ENCODE measurements around the gene HAT1.
A peak's percentile ranks its signal among the peaks of the same experiment; 100 is the strongest.
"Not testable (repeated sequence)": the region's sequence is repeated elsewhere in the genome, so short reads cannot be mapped to it uniquely, and the experiment has no call there.

HAT1 gene

DNA sequence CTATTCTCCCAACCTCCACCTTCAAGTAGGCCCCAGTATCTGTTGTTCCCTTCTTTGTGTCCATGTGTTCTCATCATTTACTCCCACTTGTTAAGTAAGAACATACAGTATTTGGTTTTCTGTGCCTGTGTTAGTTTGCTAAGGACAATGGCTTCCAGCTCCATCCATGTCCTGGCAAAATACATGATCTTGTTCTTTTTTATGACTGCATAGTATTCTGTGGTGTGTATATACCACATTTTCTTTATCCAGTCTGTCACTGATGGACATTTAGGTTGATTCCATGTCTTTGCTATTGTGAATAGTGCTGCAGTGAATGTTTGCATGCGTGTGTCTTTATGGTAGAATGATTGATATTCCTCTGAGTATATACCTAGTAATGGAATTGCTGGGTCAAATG is 61.7 kb downstream of the HAT1 start:
- DNase-seq: not testable (repeated sequence)

DNA sequence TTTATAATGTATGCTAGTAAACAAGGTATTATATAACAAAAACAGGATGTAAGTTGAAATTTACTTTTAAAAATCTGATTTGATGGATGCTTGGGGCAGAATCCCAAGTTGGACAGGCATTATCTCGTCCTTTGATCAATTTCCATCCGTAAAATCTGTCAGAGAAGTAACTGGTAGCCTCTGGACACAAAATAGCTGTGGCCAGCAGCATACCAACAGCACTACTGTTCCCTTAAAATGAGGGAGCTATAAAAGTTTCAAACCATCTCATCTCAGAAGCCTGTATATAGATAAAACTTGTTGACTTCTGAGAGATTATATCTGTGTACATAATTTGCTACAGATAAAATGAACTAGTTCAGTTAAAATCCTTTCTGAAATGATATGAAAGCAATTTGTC is 62.8 kb downstream of the HAT1 start:
- no peak for DNase-seq

DNA sequence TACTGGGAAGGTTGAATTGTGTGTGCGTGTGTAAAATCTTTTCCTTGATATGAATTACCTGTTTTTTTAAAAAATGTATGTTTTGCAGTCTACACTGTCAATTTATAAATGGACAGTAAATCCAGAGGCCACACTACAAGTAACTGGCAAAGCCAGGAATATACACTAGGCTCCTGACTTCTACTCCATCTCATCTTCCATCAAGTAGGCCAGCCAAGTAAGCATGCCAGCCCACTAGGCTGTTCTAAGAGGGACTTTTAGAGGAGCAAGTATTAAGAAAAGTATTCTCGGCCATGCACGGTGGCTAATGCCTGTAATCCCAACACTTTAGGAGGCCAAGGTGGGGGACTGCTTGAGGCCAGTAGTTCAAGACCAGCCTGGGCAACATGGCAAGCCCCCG is 64.5 kb downstream of the HAT1 start:
- DNase-seq: no peak

DNA sequence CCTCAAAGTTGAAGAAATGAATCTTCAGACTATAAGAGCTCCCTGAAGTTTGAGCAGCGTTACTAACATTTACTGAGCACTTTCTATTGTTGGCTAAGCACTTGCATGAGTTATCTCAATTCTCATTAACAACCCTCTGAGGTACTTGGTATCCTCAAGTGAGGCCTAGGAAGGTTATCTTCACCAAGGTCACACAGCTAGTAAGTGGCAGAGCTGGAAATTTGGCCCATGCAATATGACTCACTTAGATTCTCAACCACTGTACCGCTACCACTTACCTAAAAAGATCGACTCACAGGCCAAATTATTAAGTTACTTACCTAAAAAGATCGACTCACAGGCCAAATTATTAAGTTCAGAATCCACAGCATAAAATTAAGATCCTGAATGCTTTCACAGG is 68.8 kb downstream of the HAT1 start:
- DNase-seq: no peak

DNA sequence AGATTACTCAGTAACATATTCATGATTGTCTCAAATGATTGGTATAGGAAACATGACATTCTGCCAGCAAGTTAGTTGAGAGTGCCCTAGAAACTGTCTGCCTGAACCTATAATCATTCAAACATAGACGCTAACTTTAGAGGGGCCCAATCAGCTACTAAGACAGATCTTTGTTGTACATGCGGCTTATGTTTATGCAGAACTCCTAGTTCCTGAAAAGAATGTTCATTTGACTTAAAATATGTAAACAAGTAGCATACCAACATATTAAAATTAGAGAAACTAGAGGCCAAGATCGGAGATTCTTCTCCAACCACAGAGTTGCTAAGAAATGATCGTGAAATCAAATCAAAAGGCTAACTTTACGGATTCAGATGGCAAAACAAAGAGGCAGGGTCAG is 73.3 kb downstream of the HAT1 start:
- DNase-seq: no peak

DNA sequence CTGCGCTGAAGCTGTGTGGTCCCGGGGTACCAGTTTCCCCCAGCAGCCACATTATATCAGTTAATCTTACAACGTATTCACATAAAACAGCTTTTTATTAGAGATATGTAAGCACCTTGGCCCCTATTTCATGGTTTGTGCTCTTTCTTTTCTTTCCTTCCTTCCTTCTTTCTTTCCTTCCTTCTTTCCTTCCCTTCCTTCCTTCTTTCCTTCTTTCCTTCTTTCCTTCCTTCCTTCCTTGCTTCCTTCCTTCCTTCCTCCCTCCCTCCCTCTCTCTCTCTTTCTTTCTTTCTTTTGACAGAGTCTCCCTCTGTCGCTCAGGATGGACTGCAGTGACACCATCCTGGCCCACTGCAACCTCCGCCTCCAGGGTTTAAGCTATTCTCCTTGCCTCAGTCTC is 73.8 kb downstream of the HAT1 start:
- DNase-seq: no peak

DNA sequence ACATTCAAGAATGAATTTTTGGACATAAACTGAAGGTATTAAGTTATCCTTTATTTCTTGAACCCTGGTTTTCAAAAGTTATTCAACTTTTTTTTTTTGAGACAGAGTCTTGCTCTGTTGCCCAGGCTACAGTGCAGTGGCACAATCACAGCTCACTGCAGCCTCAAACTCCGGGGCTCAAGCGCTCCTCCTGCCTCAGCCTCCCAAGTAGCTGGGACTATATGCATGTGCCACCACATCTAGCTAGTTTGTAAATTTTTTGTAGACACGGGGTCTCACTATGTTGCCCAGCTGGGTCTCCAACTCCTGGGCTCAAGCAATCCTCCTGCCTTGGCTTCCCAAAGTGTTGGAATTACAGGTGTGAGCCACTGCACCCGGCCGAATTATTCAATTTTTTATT is 74.8 kb downstream of the HAT1 start:
- not testable (repeated sequence) for DNase-seq

DNA sequence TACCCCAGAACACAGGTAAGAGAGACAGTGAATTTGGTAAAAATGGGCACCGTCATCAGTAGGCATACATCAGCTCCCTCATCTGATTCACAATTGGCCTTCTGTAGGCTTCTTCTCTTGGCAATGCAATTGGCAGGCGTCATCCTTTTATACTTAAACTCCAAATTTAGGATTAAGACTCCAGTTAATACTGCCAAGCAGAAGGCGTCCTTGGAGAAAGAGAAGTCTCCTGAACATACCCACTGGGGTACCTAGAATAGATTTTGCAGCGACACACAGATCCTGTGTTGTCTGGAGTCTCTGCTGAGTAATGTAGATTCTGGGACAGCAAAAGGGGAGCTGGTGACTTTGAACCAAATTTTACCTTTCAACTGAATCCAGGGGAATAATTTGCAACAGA is 76.9 kb downstream of the HAT1 start:
- no peak for DNase-seq

DNA sequence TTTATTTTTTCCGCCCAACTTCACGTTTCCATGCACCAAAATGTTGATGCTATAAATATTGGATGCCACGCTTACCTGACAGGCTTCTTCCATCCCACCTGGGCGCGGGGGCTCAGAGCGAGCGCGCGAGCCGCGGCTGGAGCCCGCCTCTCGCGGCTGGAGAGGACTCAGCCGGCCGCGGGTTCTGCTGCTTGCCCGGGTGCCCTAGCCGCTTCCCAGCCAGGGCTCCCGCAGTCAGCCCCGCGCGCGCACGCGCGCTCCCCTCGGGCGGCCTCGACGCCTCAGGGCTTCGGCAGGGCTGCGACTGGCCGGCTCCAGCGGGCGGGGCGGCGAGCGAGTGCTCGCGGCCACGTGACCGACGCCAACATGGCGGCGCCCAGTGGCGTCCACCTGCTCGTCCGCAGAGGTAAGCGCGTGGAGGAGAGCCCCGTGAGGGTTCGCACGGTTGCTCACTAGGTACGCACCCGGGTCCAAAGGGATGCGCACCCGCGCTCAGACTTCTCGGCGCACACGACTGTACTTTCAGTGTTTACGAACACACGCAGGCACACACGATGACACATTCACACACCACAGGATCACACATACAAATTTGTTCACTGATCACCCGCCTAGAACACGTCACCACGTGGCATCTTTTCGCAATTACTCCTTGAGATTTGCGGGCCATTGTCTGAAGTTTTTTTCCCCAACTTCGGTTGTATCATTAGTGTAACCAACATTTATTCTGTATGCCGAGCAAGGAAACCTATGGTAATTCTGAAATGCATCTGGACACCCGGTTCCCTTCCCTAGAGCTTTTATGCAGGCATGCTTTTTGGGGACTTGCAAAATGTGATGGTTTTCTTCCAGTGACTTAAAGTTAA is 77.6 kb downstream of the HAT1 start, which contains the start of gene METAP1D:
Gene METAP1D, plus strand, starts transcription at position 350 of the 866 bp plus-strand sequence. Its CDS starts 17 bp downstream, at position 367.
- peak; percentile 86 for DNase-seq

DNA sequence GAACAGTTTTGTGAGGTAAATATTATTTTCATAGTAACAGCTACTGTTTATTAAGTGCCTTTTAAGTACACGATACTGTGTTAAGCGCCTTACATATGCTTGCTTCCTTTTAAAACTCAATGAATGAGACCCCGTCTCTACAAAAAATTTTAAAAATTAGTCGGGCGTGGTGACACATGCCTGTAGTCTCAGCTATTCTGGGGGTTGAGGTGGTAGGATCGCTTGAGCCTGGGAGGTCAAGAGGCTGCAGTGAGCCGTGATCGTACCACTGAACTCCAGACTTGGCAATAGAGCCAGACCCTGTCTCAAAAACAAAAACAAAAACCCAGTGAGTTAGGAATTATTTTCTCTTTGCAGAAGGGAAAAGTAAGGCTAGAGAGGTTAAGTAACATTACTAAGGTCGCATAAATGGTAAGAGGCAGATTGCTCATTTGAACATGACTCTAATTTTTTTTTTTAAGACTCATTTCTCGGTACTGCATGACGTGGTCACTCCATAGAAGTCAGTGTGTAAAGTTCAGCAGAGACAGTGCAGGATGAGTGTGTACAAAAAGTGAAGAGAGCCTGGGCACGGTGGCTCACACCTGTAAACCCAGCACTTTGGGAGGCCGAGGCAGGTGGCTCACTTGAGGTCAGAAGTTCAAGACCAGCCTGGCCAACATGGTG is 78.6 kb downstream of the HAT1 start:
- no peak for DNase-seq

DNA sequence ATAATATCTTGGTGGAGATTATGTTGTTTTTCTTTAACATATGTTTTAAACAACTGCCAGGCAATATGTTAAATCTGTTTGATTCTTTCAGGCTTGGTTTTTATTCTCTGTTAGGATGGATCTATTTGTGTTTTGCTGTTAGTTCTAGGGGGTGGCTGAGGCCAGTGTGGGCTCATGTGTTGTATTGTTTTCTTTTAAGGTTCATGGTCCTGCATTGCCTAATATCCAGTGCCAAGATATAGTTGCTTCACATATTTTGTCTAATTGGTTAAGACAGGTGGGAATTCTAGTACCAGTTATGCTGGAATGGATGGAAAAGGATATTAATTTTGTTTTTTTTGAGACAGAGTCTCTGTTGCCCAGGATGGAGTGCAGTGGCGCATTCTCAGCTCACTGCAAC is 85.1 kb downstream of the HAT1 start:
- no peak for DNase-seq

DNA sequence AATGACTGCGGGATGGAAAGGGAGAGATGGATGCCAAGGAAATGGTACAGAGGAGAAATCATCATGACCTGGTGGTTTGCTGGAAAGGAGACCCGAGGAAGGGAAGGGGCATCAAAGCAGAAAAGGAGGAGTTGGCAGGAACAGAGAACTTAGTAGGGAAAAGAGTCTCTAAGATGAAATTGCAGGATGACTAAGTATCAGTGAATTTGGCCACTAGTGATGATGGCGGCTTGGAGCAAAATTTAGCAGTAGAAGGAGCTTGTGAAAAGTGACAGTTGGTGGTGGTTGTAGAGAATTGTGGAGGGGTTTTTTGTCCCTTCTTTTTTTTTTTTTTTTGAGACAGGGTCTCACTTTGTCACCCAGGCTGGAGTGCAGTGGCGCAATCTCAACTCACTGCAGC is 87.6 kb downstream of the HAT1 start:
- no peak for DNase-seq

DNA sequence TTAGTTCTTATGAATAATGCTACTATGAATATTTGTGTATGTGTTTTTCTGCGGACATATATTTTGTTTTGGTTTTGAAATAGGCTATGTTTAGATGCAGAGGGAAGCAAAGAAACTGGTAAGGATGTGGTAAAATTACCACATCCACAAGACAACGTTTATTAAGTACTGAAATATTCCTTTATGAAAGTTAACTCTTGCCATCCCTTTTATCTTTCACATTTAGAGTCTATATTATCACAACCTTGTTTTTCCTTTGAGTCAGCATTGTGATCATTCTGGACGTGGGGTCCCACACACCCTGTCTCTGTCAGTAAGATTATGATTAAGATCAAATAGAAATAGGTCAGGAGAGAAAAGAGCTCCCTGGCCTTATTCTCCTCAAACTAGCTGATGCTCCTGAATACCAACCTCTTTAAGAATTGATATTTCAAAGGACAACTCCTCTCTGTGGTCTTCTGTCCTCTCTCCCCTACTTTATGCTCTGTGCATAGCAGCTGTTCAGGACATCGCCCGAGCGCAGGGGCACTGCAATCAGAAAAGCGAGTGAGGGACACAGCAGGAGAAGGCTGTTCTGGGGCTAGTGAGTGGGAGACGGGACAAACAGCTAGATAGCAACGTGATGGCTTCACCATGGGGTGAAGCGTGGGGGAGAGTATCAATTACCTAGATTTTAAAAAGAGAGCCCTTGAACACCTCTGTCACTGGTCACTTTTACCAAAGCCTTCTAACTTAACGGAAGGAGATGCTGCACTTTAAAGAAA is 89.7 kb downstream of the HAT1 start:
- DNase-seq: no peak

DNA sequence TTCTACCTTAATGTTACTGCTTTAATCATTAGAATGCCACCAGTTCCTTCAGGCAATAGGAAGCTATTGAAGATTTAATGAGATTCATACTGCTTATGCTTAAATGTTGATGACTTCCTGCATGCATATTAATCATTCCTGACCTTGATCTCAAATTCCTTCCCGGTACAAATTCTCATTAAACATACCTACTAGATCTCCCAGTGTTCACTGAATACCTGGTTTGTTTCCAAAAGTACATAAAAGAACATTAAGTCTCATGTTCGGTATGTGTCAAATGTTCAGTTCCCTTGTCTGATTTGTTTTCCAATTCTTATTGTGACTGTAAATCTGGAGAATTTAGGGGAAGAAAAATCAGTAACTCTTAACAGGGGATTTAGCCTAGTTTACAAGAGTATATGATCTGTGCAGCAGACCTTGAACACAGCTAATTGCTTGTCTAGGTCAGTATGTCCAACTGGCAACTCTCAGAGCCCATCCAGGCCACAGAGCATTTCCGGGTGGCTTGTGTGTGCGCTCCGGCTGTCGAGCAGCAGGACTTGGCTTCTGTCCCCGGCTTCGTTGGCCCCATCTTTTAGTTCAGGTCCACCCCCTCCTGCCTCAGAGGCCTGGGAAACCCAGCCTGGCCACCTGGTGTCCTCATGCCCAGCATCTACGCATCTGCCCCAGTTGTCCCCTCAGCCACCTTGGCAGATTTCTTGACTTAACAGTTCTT is 90.6 kb downstream of the HAT1 start:
- DNase-seq: no peak

DNA sequence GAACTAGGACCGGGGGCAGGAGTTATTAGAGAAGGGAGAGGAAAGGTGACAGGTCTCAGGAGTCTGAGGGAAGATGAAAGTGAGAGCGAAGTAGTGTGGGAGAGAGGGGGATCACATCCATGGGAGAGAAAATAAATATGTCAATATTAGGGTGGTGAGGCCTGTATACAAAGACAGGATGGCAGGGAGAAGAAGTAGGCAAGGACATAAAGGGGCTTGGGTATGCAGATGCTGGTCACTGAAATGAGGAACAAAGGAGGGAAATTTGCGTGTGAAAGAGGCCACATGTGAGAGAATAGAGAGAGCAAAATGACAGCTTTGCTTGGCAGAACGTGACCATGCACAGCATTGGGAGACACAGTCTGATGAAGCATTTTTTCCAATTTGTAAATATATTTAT is 91.1 kb downstream of the HAT1 start:
- DNase-seq: no peak

DNA sequence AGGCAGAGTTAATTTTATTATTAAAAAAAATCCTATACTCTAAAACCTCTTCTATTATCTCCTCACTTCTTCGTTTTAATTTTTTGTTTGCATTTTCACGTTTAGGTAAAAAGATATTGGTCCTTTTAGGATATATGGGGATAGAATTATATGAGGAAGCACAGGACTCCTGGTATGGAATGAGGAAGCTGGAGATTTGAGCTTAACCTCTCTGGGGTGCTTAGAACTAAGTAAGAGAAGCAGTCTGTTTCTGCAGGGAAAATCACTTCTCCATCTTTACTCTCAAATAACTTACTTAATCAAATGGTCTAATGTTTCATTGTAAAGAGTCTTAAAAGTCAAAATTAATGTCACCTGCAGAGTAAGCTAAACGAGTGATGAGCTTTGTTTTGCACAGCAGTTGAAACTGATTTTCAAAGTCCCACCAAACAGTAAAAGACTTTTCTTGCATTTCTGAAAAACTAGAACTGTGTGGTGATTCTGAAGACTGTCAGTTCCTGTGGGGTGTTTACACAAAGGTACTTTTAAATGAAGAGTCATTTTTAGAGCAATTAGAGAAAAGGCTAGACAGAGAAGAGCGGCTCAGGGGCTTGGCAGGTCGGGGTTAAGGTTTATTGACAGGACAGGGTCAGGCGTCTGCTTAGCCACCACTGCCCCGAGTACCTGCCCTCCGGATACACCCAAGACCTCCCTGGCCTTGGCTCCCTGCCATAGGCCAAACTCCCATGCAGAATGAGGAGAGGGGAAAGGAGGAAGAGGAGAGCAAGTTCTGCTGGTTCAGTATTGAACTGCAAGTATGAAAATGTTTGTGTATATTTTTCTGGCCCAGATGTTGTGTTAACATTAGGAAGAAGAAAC is 99.0 kb downstream of the HAT1 start:
- DNase-seq: no peak

DNA sequence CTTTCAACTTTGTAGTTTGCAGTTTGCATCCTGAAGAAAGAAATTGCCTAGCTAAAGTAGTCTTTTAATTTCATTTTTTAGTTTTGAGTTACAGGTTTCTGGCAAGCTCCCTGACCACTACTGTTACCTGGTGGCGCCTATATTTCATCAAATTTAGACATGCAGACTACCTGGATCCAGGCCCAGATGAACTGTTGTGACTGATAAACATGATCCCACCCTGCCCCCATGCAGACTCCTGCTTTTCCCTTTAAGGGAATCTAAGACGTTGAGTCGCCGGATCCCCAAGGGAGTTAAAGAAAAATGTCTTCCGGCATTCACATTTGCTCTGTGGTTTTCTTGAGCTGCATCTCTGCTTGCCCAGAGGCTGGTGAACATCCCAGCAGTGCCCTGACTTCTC is 99.7 kb downstream of the HAT1 start:
- no peak for DNase-seq

DNA sequence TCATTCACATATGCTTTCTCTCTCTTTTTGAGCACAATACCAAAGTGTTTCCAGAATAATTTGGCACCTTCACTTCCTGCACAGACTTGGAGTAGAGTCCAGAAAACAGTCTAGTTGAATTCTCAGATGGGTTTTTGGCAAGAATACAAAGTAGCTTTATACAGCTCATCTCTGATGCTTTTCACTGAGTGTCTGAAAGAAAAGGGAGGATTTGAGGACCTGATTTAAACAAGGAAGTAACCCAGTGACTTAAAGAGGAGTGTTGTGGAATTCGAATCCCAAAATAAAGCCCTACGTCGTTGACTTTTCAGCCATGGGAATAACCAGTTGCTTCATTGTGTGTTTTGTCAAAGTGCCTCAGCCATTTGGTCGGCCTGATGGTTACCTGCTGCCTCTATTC is 109.3 kb downstream of the HAT1 start:
- DNase-seq: no peak

Data from CD4-positive, alpha-beta T cell treated with Interferon gamma for 1 hour (primary cell).